C4-2B (cell line): Measurements from ENCODE around the gene ZNF71.

ENCODE experiments used
- CTCF ChIP-seq: fragments of 450-650 bp; conservative IDR thresholded peaks from 2 replicates; pipeline ENCODE4 v1.5.1; 2017; ENCODE audit warnings: mild to moderate bottlenecking
- ZFX ChIP-seq: fragments of 450-650 bp; IDR thresholded peaks from 2 replicates; pipeline ENCODE4 v1.6.1; 2017

GRCh38 chr19:56663931-56664500 lies 68.9 kb downstream of the ZNF71 start:
- TF ChIP-seq CTCF (no peak), ZFX (no peak)
